OCI-LY3 (cell line): ENCODE measurements around the gene USP4.
A peak's percentile ranks its signal among the peaks of the same experiment; 100 is the strongest.

ENCODE experiments used
- H2AFZ ChIP-seq: fragments of 200-600, 300-600 bp; shearing (Covaris generic); 2 replicates; pipeline ENCODE4 v1.6.0; 2014; ENCODE audit warnings: antibody characterized with exemption, low read depth, low read length
- H3K27ac ChIP-seq: fragments of 200-600, 300-600 bp; sonication (generic); 2 replicates; pipeline ENCODE4 v1.5.1; 2014; ENCODE audit warnings: mild to moderate bottlenecking, low read length, moderate library complexity, mixed read lengths
- H3K27me3 ChIP-seq: fragments of 200-600, 300-600 bp; sonication (generic); 2 replicates; pipeline ENCODE4 v1.6.1; 2014; ENCODE audit warnings: low read depth, low read length, mixed read lengths
- H3K36me3 ChIP-seq: fragments of 200-600, 300-600 bp; sonication (generic); replicated peaks from 2 replicates; pipeline ENCODE3; 2014; ENCODE audit warnings: low read depth, low read length, mixed read lengths
- H3K4me1 ChIP-seq: fragments of 300-600, 200-600 bp; sonication (generic); 2 replicates; pipeline ENCODE4 v1.6.1; 2014; ENCODE audit warnings: low read length, mixed read lengths
- H3K4me2 ChIP-seq: fragments of 200-600, 300-600 bp; sonication (generic); 2 replicates; pipeline ENCODE4 v1.6.1; 2014; ENCODE audit warnings: low read length, mixed read lengths
- H3K4me3 ChIP-seq: fragments of 300-600, 200-600 bp; sonication (generic); 2 replicates; pipeline ENCODE4 v1.5.1; 2014; ENCODE audit warnings: antibody characterized with exemption, mild to moderate bottlenecking, low read length, moderate library complexity
- H3K79me2 ChIP-seq: fragments of 300-600, 200-600 bp; shearing (Covaris generic); 2 replicates; pipeline ENCODE4 v1.6.1; 2014; ENCODE audit warnings: mild to moderate bottlenecking, low read length, mixed read lengths
- H3K9ac ChIP-seq: fragments of 300-600, 200-600 bp; shearing (Covaris generic); 2 replicates; pipeline ENCODE4 v1.6.0; 2014; ENCODE audit warnings: mild to moderate bottlenecking, low read length, moderate library complexity
- H3K9me3 ChIP-seq: fragments of 200-600, 300-600 bp; shearing (Covaris generic); 2 replicates; pipeline ENCODE4 v1.6.1; 2014; ENCODE audit warnings: low read length, mixed read lengths; ENCODE audit not compliant: insufficient read depth
- H4K20me1 ChIP-seq: fragments of 200-600, 300-600 bp; sonication (generic); 2 replicates; pipeline ENCODE4 v1.6.1; 2016; ENCODE audit warnings: low read length, mixed read lengths; ENCODE audit not compliant: insufficient read depth
- CTCF ChIP-seq: fragments of 200-600, 300-600 bp; sonication (generic); IDR thresholded peaks from 2 replicates; pipeline ENCODE4 v1.5.1; 2014; ENCODE audit warnings: antibody characterized with exemption, low read length, low read depth
- EZH2phosphoT487 ChIP-seq: fragments of 200-600 bp; shearing (Covaris generic); IDR thresholded peaks from 2 replicates; pipeline ENCODE4 v1.6.1; 2018; ENCODE audit warnings: antibody characterized with exemption, mixed run types, low read depth

USP4 gene

GRCh38 chr3:49339941-49340800, at the start of gene USP4:
TSS of gene USP4 (minus strand) at chr3:49340053. CDS start at chr3:49340024, 29 bp downstream.
- TF ChIP-seq CTCF (peak; percentile 65), EZH2phosphoT487 (no peak)
- Histone ChIP-seq H3K4me2 (peak within 1 kb of the TSS; percentile 98), H3K4me1 (peaks cover 52% of the 10 kb centered on the region), H3K4me3 (peak within 1 kb of the TSS; percentile 85), H3K9me3 (no peaks in the 10 kb centered on the region), H3K36me3 (peaks cover 6% of the 10 kb centered on the region), H3K9ac (peak within 1 kb of the TSS; percentile 92), H3K27me3 (no peaks in the 10 kb centered on the region), H4K20me1 (no peaks in the 10 kb centered on the region), H3K27ac (peak within 1 kb of the TSS; percentile 92), H2AFZ (peak within 1 kb of the TSS; percentile 42; the same call in 1 of the 2 replicates), H3K79me2 (peaks cover 52% of the 10 kb centered on the region)

GRCh38 chr3:49389297-49389696, 49.4 kb upstream of the USP4 start:
- H4K20me1 ChIP-seq, result peaks cover 87% of the 10 kb centered on the region
- H3K4me2 ChIP-seq, result no peak overlapping the region
- H3K4me3 ChIP-seq, result no peak overlapping the region
- H3K27ac ChIP-seq, result no peak overlapping the region
- H3K9me3 ChIP-seq, result no peaks in the 10 kb centered on the region
- peaks cover 21% of the 10 kb centered on the region for H3K36me3 ChIP-seq
- no peaks in the 10 kb centered on the region for H3K27me3 ChIP-seq
- H3K4me1 ChIP-seq, result peaks cover 11% of the 10 kb centered on the region
- TF ChIP-seq CTCF, result no peak
- TF ChIP-seq EZH2phosphoT487, result no peak
- no peak overlapping the region for H3K9ac ChIP-seq
- H3K79me2 ChIP-seq, result peaks cover 99% of the 10 kb centered on the region
- no peak overlapping the region for H2AFZ ChIP-seq

GRCh38 chr3:49388289-49388820, 48.5 kb upstream of the USP4 start:
- Histone ChIP-seq H2AFZ (no peak overlapping the region), H3K9ac (no peak overlapping the region), H3K27ac (no peak overlapping the region), H3K9me3 (no peaks in the 10 kb centered on the region), H3K27me3 (no peaks in the 10 kb centered on the region), H3K4me2 (no peak overlapping the region), H4K20me1 (peaks cover 92% of the 10 kb centered on the region), H3K79me2 (peaks cover 99% of the 10 kb centered on the region), H3K36me3 (peaks cover 24% of the 10 kb centered on the region), H3K4me1 (peaks cover 11% of the 10 kb centered on the region), H3K4me3 (no peak overlapping the region)
- TF ChIP-seq EZH2phosphoT487 (no peak), CTCF (no peak)

GRCh38 chr3:49387721-49388120, 47.9 kb upstream of the USP4 start:
- Histone ChIP-seq H3K27ac (no peak overlapping the region), H3K9ac (no peak overlapping the region), H4K20me1 (peaks cover 91% of the 10 kb centered on the region), H3K79me2 (peaks cover 99% of the 10 kb centered on the region), H3K27me3 (no peaks in the 10 kb centered on the region), H3K4me2 (no peak overlapping the region), H2AFZ (no peak overlapping the region), H3K4me1 (peaks cover 11% of the 10 kb centered on the region), H3K9me3 (no peaks in the 10 kb centered on the region), H3K4me3 (no peak overlapping the region), H3K36me3 (peaks cover 24% of the 10 kb centered on the region)
- TF ChIP-seq CTCF, result no peak
- TF ChIP-seq EZH2phosphoT487, result no peak
